ENCODE measurements around the gene NODAL.

NODAL gene

DNA sequence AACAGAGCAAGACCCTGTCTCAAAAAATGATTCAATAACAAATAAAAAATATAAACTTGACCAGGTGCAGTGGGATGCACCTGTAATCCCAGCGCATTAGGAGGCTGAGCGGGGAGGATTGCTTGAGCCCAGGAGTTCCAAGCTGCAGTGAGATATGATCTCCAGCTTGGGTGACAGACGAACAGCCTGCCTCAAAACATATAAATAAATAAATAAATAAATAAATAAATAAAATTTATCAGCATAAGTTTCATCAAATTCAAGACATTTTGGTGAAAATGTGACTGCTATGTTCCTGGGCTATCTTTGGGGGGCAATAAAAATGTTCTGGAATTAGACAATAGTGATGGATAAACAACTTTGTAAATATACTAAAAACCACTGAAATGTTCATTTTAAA is 42.3 kb downstream of the NODAL start:
- TF ChIP-seq, protein P1, sequence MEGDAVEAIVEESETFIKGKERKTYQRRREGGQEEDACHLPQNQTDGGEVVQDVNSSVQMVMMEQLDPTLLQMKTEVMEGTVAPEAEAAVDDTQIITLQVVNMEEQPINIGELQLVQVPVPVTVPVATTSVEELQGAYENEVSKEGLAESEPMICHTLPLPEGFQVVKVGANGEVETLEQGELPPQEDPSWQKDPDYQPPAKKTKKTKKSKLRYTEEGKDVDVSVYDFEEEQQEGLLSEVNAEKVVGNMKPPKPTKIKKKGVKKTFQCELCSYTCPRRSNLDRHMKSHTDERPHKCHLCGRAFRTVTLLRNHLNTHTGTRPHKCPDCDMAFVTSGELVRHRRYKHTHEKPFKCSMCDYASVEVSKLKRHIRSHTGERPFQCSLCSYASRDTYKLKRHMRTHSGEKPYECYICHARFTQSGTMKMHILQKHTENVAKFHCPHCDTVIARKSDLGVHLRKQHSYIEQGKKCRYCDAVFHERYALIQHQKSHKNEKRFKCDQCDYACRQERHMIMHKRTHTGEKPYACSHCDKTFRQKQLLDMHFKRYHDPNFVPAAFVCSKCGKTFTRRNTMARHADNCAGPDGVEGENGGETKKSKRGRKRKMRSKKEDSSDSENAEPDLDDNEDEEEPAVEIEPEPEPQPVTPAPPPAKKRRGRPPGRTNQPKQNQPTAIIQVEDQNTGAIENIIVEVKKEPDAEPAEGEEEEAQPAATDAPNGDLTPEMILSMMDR (IDR thresholded peaks at IDR 0.05; ENCODE audit: low read depth, low read length), result no peak
- Histone ChIP-seq H3K36me3 (no peaks in the 10 kb centered on the region), H3K27me3 (ENCODE audit: insufficient read depth, low read depth, severe bottlenecking) (no peaks in the 10 kb centered on the region), H3K27ac (no peak overlapping the region), H3K4me3 (ENCODE audit: low read depth, low read length) (no peak overlapping the region), H3K9me3 (ENCODE audit: severe bottlenecking) (no peaks in the 10 kb centered on the region)
- DNase-seq, result no peak

GRCh38 chr10:70396140-70396539 is 45.3 kb downstream of the NODAL start:
- H3K27me3 ChIP-seq (ENCODE audit: insufficient read depth, low read depth, severe bottlenecking), result no peaks in the 10 kb centered on the region
- TF ChIP-seq, protein P1 (IDR thresholded peaks at IDR 0.05; ENCODE audit: low read depth, low read length), result no peak
- H3K27ac ChIP-seq, result no peak overlapping the region
- no peak overlapping the region for H3K4me3 ChIP-seq (ENCODE audit: low read depth, low read length)
- no peak for DNase-seq
- no peaks in the 10 kb centered on the region for H3K9me3 ChIP-seq (ENCODE audit: severe bottlenecking)
- H3K36me3 ChIP-seq, result no peaks in the 10 kb centered on the region

DNA sequence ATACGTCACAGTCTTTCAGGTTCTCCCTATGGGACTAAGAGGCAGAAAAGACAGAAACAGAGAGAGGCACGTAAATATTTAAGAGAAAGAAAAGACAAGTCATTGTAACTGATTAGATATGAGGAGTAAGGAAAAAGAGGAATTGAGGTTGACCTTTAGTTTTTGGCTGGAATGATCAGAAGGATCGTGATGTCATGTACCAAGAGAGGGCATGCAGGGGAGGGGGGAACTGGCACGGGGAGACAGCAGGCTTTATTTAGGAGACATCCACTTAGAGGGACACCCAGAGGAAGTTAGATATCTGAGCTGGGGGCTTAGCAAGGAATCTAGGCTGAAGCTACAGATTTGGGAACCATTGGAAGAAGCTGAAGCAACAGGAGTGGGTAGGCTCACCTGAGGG is 49.8 kb downstream of the NODAL start:
- H3K36me3 ChIP-seq, result no peaks in the 10 kb centered on the region
- no peaks in the 10 kb centered on the region for H3K27me3 ChIP-seq (ENCODE audit: insufficient read depth, low read depth, severe bottlenecking)
- no peaks in the 10 kb centered on the region for H3K9me3 ChIP-seq (ENCODE audit: severe bottlenecking)
- no peak overlapping the region for H3K27ac ChIP-seq
- TF ChIP-seq, protein P1 (IDR thresholded peaks at IDR 0.05; ENCODE audit: low read depth, low read length), result no peak
- no peak for DNase-seq
- no peak overlapping the region for H3K4me3 ChIP-seq (ENCODE audit: low read depth, low read length)
